Natural killer cell (primary cell): ENCODE results near the gene MMP28. TPM values are rescaled to one million over a fixed set of nuclear protein-coding genes. Genes with fewer than 3 reads are reported as not detected.

Experiments
- ATAC-seq, 3 donors: fragments of 150-1000 bp in 2 of 3; fragments of 200-7000 bp in 1 of 3; cut with Tn5 transposase; 1 replicate in 1 of 3; 2 replicates in 2 of 3; pipeline ENCODE4 v1.10.0; 2021; ENCODE audit warnings: mild to moderate bottlenecking in 2 of 3, moderate library complexity in 2 of 3
- DNase-seq, 2 donors: peaks; one replicate each; pipeline versions ENCODE4 v3.0.0 to v3.0.0-alpha.2; 2013 to 2021; ENCODE audit warnings: mixed read lengths in 1 of 2
- H3K27ac ChIP-seq: one replicate; pipeline ENCODE4 v1.5.1; 2013; ENCODE audit warnings: mild to moderate bottlenecking, low read length
- H3K27me3 ChIP-seq: one replicate; pipeline ENCODE4 v1.6.1; 2013; ENCODE audit warnings: low read length; ENCODE audit not compliant: control insufficient read depth, insufficient read depth
- H3K36me3 ChIP-seq: one replicate; pipeline ENCODE4 v1.6.1; 2013; ENCODE audit warnings: low read length; ENCODE audit not compliant: control insufficient read depth, insufficient read depth
- H3K4me1 ChIP-seq: one replicate; pipeline ENCODE4 v1.6.1; 2013; ENCODE audit warnings: low read length; ENCODE audit not compliant: control insufficient read depth, insufficient read depth
- H3K4me3 ChIP-seq: one replicate; pipeline ENCODE4 v1.5.1; 2013; ENCODE audit warnings: low read length
- H3K9me3 ChIP-seq: one replicate; pipeline ENCODE4 v1.6.1; 2013; ENCODE audit warnings: low read length; ENCODE audit not compliant: control insufficient read depth, insufficient read depth
- H3K27ac Mint-ChIP-seq, 2 donors: one replicate each; pipeline ENCODE4 v1.8.0; 2022; ENCODE audit warnings: mild to moderate bottlenecking in 2 of 2, mixed read lengths in 2 of 2, moderate library complexity in 1 of 2
- H3K27me3 Mint-ChIP-seq, 2 donors: one replicate each; pipeline ENCODE4 v1.8.0; 2022; ENCODE audit warnings: low read depth in 2 of 2, mixed read lengths in 2 of 2
- H3K36me3 Mint-ChIP-seq: one replicate; pipeline ENCODE4 v1.8.0; 2022; ENCODE audit warnings: mixed read lengths
- H3K4me1 Mint-ChIP-seq, 2 donors: one replicate each; pipeline ENCODE4 v1.8.0; 2022; ENCODE audit warnings: mixed read lengths in 2 of 2
- H3K4me3 Mint-ChIP-seq: one replicate; pipeline ENCODE4 v1.8.0; 2022; ENCODE audit warnings: mild to moderate bottlenecking, moderate library complexity, mixed read lengths
- H3K9me3 Mint-ChIP-seq, 2 donors: one replicate each; pipeline ENCODE4 v1.8.0; 2022; ENCODE audit warnings: mixed read lengths in 2 of 2
- CTCF ChIP-seq: fragments of 200-600 bp; IDR thresholded peaks from one replicate; pipeline ENCODE4 v1.8.0; 2022; ENCODE audit warnings: antibody characterized with exemption
- WGBS: methylation state at CpG from one replicate; pipeline ENCODE4 v1.1.7; 2013; ENCODE audit warnings: missing lambda C conversion rate; ENCODE audit not compliant: insufficient coverage; 5-methylcytosine and 5-hydroxymethylcytosine counted together
- intact Hi-C: fragments of 100-400 bp; cut with micrococcal nuclease; formaldehyde crosslinking; loops from one replicate; pipeline ENCODE4 v1.14.2; 2022
- total RNA-seq, 4 donors: library from RNA; stranded (reverse); fragments of 120-200 nt in 1 of 4; gene quantifications; one replicate each; pipeline versions ENCODE4 v1.2.3 to v1.2.4, GENCODE V29; 2013 to 2022

Gene MMP28
- total RNA-seq, 3 donors from 2014 or later (not counting 1 experiment from before 2014, with no cell fraction given): 1.1 TPM; not detected in 2

- Histone ChIP-seq H3K27ac (no peak overlapping the region), H3K9me3 (no peaks in the 10 kb centered on the region), H3K36me3 (peaks cover 63% of the 10 kb centered on the region), H3K4me3 (no peak overlapping the region), H3K27me3 (no peaks in the 10 kb centered on the region), H3K4me1 (no peaks in the 10 kb centered on the region)
- TF ChIP-seq CTCF: no peak
- Mint-ChIP-seq H3K9me3 (no peaks in the 10 kb centered on the region), H3K36me3 (peaks cover 32% of the 10 kb centered on the region), H3K27ac (no peak overlapping the region), H3K27me3 (no peaks in the 10 kb centered on the region), H3K4me3 (no peak overlapping the region), H3K4me1 (no peaks in the 10 kb centered on the region)
- intact Hi-C loops: no loop called here
- ATAC-seq (no peak), DNase-seq (no peak)
- WGBS: 97% methylated on average over 2 of the region's 2 CpGs
Measured at GRCh38 chr17:35723735-35724134, 71.7 kb downstream of the MMP28 start.

GRCh38 chr17:35717475-35717874, 78.0 kb downstream of the MMP28 start:
- no peak for TF ChIP-seq CTCF
- Mint-ChIP-seq H3K4me1 (no peaks in the 10 kb centered on the region), H3K27ac (no peak overlapping the region), H3K4me3 (no peak overlapping the region), H3K9me3 (no peaks in the 10 kb centered on the region), H3K27me3 (no peaks in the 10 kb centered on the region), H3K36me3 (peaks cover 9% of the 10 kb centered on the region)
- Histone ChIP-seq H3K36me3 (peaks cover 41% of the 10 kb centered on the region), H3K4me3 (no peak overlapping the region), H3K4me1 (no peaks in the 10 kb centered on the region), H3K27ac (no peak overlapping the region), H3K9me3 (no peaks in the 10 kb centered on the region), H3K27me3 (no peaks in the 10 kb centered on the region)
- no peak for ATAC-seq
- DNase-seq: no peak
- intact Hi-C loops: no loop called here
- WGBS: 96% methylated on average over 2 of the region's 2 CpGs

- Mint-ChIP-seq H3K4me3 (no peak overlapping the region), H3K4me1 (no peaks in the 10 kb centered on the region), H3K27ac (no peak overlapping the region), H3K9me3 (no peaks in the 10 kb centered on the region), H3K36me3 (peaks cover 9% of the 10 kb centered on the region), H3K27me3 (no peaks in the 10 kb centered on the region)
- H3K4me3 ChIP-seq: no peak overlapping the region
- H3K9me3 ChIP-seq: no peaks in the 10 kb centered on the region
- ATAC-seq (no peak), DNase-seq (no peak)
- H3K4me1 ChIP-seq: no peaks in the 10 kb centered on the region
- H3K36me3 ChIP-seq: peaks cover 40% of the 10 kb centered on the region
- intact Hi-C loops: no loop called here
- TF ChIP-seq CTCF: no peak
- no peak overlapping the region for H3K27ac ChIP-seq
- WGBS: 97% methylated on average over 4 of the region's 4 CpGs
- H3K27me3 ChIP-seq: no peaks in the 10 kb centered on the region
Measured at GRCh38 chr17:35716897-35717465, 78.5 kb downstream of the MMP28 start.

- no peak for TF ChIP-seq CTCF
- ATAC-seq: no peak
- no peaks in the 10 kb centered on the region for H3K4me1 Mint-ChIP-seq
- peaks cover 38% of the 10 kb centered on the region for H3K36me3 ChIP-seq
- H3K27ac ChIP-seq: no peak overlapping the region
- H3K9me3 ChIP-seq: no peaks in the 10 kb centered on the region
- no peaks in the 10 kb centered on the region for H3K9me3 Mint-ChIP-seq
- H3K27me3 ChIP-seq: no peaks in the 10 kb centered on the region
- intact Hi-C loops: no loop called here
- H3K27ac Mint-ChIP-seq: no peak overlapping the region
- H3K36me3 Mint-ChIP-seq: peaks cover 9% of the 10 kb centered on the region
- DNase-seq: no peak
- no peaks in the 10 kb centered on the region for H3K27me3 Mint-ChIP-seq
- H3K4me3 Mint-ChIP-seq: no peak overlapping the region
- H3K4me3 ChIP-seq: no peak overlapping the region
- no peaks in the 10 kb centered on the region for H3K4me1 ChIP-seq
- WGBS: 91% methylated on average over 3 of the region's 3 CpGs
Measured at GRCh38 chr17:35716173-35716572, 79.3 kb downstream of the MMP28 start.
